CD4-positive, alpha-beta T cell treated with Interleukin-12 subunit alpha and Interleukin-12 subunit beta, for 1 hour (primary cell): Measurements from ENCODE around the gene CHST11.

ENCODE experiments used
- DNase-seq: peaks from one replicate; pipeline ENCODE4 v3.0.0-alpha.2; 2020

The CHST11 gene

DNA sequence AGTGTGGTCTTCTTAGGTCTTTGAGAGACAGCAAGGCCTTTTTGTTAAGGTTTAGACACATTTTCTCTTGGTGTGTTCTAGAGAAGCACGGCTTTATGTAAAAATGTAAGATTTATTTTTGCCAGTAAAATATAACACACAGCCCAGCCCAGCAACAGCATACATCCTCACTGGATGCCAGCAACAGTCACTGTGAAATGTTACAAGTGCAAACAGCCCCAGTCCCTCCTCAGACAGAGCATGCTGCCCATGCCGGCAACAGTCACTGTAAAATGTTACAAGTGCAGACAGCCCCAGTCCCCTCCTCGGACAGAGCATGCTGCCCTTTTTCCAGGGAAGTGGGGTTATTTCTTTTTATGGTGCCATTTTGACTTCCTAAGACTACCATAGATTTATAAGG, 207.6 kb downstream of the CHST11 start:
- no peak for DNase-seq

DNA sequence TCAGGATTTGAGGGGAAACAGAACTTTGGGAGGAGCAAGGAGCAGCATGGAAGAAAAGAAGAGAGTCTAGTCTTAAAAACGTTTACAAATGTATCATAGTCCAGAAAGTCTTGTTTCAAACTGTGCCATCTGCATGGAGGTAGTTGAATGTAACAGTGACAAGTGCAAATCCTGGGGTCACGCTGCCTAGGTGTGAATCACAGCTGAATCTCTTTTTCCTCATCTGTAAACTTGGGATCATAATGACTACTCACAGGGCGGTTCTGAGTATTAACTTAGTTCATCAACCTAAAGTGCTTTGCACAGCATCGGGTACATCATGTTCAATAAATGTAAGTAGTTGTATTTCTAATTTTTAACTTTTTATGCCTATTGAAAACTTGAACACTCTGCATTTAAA, 208.5 kb downstream of the CHST11 start:
- no peak for DNase-seq

DNA sequence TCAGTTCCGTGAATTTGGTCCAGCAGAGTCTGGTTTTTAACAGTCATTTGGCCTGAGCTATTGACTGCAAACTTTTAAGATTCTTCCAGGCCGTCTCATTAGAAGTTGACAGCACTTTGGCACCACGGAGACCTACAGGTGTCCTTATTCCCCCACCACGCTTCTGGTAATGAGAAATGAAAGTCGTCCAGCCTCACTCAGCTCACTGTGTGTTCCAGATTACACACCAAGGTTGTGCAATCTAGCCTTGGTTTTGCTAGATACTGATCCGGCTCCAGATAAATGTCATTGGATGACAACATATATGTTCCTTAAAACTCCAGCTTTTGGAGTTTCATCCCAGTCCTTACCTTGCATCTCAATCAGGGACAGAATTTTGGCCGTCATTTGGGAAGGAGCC, 210.4 kb downstream of the CHST11 start:
- DNase-seq, result no peak

DNA sequence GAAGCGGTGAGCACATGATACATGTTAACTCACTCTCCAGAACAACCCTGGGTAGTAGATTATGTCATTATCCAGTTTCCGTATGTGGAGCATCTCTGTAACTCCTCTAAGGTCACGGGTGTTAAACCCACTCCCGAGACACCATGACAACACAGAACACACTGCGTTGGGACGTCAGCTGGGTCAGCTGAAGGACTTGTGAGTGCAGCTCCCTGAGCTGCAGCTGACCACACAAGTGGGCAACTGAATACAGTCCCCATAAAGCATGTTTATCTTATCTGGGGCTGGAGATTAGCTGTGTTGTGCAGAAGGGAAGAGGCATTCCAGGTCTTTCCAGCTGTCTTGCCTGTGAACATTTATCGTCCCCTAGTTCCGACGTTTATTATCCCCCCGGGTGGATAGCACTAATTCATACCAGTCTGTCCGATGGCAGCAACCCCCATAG, 211.5 kb downstream of the CHST11 start:
- DNase-seq, result no peak

DNA sequence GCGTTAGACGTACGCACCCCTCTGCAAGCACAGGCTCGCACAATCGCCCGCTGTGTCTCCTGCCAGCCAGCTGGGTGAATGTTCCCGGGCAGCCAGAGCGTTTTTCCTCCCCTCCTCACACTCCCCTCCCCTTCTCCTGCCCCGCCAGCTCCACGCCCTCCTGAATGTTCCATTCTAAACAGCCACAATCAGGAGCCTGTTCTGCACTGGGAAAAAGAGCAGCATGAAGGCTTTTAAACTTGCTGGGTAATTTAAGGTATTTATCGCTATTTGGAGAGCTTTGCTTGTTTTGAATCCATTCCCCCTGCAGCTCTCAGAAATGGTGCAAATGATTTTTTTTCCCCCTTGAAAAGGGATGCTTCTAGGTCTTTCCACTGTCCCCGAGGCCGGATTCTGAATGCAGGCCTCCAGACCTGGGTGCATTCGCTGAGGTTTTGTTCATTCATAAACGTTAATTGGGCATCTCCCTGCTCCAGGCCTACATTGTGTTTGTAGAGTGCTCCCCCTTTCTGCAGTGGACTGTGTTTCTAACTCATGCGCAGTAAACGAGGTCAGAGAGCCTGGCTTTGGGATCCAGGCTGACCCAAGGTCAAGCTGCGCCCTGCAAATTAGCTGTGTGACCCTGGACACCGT, 212.5 kb downstream of the CHST11 start:
- no peak for DNase-seq

DNA sequence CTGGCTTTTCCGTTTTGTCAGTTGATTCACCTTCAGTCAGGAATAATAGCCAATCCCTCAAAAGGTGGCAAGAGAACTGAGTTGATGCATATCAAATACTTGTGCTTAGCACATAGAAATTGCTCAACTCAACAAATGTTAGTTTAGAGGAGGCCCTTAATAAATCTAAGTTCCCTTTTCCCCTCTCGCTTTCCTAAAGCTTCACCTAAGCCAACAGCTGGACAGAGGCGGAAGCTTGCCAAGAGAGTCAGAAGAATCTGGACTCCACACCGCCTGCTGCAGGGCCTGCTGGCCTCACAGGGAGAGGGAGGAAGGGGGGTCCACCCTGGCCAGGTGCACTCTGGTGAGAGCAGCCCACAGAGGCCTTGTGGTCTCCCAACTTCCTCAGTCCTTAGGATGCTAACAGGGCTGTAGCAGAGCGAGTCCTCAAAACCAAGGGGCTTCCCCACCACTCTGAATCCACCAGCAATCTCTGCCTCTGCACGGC, 213.1 kb downstream of the CHST11 start:
- DNase-seq, result peak; percentile 29

DNA sequence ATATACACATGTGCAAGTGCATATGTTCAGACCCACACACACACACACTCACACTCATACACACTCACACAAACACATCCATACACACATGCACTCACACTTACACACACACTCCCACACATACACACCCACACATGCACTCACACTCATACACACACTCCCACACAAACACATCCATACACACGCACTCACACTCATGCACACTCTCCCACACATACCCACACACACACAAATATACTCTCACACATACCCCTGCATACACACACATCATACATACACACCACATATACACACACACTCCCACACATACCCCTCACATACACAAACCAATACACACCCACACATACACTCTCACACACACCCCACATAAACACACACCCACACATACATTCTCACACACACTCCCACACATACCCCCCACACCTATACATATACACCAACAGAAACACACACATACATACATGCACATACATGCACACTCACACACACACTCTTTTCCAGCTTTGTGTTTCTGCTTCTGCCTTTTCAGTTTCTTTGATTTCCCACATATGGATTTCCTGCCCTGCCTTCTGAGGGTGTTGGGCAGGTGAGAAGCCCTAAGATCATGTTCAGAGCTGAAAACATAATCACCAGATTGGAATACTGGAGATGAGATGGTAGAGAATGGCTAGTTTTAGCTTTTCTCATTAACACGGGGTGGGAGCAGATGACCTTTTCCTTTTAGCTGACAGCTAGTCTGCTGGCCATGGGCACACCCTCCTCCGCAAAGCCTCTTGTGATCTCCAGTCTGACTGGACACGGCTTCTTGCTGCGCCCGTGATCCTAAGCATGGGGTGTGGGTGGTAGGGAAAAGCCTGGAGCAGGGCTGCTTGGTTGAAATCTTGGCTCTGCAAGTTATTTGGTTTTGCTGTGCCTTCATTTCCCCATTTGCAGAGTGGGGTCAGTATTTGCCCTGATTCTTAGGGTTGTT, 214.0 kb downstream of the CHST11 start:
- DNase-seq, result no peak

DNA sequence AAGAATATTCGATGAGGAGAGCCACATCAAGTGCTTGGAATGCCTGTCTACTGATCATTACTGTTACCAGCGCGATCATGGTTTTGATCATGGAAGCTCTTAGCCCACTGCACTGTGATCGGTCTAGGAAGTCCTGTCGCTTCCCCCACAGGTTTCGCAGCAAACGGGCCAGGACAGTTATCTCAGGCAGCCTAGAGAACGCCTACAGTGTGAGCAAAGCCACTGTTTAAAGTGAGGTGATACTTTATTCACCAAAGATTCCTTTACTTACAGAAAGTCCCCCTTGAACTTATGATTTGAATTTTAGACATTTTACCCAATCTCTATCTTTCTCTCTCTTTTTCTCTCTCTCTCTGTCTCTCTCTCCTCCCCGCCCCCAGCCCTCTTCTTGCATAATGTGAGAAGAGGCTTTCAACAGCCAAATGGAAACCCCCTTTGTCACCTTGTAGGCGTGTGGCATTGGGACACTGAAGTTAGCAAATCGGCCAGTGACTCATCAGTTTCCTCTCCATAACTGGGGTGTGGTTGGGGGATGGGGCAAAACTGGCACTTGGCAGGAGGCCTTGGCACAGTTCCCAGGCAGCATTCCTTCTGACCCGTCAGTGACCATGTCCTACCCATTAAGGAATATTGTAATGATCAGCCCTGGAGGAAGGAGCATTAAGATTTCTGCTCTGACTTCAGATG, 214.8 kb downstream of the CHST11 start:
- peak; percentile 77 for DNase-seq

DNA sequence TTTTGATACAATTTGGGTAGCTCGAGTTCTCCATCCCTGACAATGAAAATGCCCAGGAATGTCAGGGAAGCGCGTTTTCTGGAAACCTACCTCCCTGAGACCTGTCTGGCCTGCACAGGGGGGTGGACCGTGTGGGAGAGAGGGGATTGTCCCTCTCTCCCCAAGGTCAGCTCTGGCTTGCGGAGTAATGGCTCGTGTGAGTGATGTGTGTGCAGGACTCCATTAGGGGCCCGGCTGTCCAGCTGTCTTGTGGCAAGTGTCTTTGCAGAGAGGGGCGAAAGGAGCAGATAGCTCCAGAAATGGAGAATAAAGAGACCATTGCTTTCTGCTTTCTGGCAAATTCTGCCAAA, 215.3 kb downstream of the CHST11 start:
- DNase-seq, result no peak

DNA sequence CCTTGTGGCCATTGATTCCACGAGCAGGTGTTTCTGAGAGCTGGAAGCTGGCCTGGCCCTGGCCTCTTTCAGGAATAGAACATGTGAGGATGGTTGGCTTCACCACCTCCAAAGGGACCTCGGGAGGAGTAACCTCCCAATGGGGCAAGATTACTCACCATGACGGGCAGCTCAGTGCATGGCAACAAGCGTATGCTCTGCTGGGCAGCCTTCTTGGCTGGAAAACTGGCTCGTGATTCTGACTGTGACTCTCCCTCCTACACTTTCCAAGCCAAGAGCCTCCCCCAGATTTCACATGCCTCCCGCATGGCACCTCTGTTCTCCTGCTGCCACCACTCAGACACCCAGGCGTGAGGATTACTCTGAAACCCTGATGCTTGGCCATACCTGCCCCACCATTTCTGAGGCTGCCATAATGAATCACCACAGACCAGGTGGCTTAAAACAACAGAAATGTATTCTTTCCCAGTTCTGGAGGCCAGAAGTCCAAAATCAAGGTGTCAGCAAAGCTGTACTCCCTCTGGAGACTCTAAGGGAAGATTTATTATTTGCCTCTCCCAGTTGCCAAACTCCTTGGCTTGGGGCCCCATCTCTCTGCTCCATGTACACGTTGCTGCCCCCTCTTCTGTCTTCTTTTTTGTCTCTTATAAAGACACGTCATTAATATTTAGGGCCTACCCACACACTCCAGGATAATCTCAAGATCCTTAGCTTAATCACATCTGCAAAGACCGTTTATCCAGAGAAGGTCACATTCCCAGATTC, 215.9 kb downstream of the CHST11 start:
- DNase-seq, result no peak

DNA sequence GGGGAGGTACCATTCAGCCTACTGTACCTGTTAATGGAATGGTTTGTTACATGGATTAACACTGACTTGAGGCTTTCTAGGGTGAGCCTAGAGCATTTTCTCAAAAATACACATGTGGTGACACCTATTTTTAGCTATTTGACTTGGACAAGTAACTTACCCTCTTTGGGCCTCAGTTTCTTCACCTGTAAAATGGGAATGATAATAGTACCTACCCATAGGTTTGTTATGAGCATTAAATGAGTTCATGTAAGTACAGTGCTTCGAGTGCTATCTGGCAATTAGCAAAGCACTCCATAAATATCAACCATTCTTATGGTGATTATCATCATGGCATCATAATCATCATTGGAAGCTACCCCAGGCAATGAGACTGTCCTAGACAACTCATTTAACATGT, 216.5 kb downstream of the CHST11 start:
- DNase-seq, result no peak

DNA sequence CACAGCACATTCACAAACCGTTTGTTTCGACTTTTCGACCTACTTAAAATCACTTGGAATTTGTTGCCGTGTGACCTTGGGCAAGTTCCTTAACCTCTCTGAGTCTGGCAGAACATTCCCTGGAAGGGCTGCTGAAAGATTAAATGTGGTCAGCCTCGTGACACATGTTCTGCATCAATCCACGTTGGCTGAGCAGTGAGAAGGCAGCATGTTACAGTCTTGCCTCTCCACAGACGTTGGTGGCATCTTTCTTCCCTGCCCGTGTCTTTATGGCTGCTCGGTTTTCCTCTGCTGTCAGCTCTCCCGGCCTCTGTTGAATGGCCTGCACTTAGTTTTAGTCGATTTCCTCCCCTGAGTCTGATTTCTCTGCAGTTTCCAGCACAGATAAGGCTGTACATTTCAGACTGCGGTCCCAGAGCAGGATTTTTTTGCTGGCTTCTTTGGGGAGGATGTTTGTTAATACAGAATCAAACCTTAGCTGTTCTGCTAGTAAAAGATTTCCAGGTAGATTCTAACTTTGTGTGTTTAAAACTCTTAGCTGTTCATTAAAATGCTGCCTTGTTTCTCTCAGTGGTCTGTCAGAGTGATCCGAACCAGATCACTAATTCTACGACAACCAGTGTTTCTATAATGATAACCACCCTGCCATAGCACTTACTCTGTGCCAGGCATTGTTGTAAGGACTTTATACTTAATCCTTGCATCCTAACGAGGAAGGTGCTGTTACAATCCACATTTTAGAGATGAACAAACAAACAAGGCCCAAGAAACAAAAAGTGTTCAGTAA, 217.1 kb downstream of the CHST11 start:
- DNase-seq, result no peak

DNA sequence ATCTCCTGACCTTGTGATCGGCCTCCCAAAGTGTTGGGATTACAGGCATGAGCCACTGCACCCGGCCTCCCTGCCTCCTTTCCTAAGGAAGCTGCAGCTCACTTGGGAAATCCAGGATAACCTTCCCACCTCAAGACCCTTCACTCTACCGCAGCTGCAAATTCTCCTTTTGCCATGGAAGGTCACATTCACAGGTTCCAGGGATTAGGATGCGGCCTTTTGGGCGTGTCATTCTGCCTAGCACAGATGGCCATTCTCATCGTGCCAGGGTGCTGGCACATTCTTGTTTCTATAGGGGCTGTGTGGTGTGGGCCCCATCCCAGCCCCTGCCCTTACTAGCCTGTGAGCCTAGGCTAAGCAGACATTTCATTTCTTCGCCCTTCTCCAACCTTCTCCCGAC, 219.9 kb downstream of the CHST11 start:
- no peak for DNase-seq

DNA sequence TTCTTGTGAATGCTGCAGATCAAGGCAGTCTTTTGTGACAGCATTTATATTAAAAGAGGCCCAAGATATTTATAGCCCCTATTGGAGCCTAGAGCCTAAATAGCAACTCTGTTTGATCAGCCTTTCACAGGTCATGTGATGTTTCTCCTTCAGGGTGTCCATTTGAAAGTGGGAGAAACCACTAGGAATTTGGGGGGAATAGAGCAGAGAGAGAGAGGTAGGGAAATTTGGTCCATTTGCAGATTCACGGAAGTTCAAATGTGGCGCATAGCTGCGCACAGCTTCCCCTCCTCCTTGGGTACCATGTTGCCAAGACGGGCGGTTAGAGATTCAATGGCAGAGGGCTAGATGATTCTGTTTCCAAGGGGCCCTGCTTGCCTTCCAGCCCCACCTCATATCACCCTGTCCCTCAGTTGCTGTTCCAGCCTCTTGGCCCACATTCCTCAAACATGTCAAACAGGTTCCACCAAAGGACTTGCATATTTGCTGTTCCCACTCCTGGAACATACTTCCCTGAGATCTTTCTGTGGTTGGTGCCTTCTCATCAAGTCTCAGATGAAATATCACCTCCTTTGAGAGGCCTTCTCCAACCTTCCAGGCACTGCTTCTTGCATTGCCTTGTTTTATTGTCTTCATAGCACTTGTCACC, 220.8 kb downstream of the CHST11 start:
- no peak for DNase-seq

DNA sequence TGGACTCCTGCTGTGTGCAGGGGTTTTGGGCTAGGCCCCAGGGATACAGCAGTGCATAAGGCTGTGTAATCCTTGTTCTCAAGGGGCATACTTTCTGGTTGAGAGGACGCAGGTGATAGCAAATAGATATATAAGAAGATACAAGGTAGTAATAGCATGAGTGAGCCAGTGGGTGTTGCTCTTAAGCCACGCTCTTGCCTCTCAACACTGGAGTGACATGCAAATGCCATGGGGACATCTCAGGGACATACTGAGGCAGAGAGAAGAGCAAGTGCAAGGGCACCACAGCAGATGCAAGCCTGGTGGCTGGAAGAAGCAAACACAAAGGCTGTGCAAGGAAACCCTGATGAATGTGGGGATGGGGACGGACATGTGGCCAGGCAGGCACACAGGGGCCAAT, 223.3 kb downstream of the CHST11 start:
- peak; percentile 51 for DNase-seq

DNA sequence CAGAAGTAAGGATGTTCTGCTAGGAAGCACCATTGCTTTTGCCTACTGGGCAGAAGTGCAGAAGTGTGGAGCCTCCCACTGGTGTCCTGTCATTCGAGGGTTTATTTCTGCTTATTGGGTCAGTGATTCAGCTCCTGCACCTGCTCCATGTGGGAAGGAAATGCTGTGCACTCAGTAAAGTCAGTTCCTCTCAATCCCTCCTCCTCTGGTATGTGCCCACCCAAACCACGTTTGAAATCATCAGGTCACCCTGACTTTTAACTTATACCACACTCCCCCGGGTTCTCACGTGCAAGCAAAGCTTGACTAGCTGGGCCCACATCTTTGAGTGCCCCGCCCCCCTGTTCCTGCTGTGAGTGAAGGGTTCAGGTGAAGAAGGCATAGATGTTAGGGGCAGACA, 223.7 kb downstream of the CHST11 start:
- no peak for DNase-seq

DNA sequence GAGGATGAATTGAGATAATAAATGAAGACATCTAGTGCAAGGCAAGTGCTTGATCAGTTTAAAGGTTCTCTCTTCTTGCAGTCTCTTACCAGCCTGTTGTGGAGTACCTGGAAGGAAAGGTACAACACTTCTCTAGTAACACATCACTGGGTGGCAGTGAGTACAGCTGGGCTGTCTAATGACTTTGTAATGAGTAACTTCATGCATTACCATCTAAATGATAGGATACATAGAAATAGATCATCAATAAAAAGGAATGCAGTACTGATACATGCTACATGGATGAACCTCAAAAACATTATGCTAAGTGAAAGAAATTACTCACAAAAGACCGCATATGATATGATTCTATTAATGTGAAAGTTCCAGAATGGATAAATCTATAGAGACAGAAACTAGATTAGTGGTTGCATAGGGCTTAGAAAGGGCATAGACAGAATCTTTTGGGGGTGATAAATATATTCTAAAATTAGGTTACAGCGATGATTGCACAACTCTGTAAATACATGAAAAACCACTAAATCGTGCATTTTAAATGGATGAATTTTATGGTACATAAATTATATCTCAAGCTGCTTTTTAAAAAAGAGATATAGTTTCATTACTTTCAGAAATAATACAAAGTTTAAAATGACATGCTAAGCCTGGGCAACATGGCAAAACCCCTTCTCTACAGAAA, 224.4 kb downstream of the CHST11 start:
- no peak for DNase-seq

DNA sequence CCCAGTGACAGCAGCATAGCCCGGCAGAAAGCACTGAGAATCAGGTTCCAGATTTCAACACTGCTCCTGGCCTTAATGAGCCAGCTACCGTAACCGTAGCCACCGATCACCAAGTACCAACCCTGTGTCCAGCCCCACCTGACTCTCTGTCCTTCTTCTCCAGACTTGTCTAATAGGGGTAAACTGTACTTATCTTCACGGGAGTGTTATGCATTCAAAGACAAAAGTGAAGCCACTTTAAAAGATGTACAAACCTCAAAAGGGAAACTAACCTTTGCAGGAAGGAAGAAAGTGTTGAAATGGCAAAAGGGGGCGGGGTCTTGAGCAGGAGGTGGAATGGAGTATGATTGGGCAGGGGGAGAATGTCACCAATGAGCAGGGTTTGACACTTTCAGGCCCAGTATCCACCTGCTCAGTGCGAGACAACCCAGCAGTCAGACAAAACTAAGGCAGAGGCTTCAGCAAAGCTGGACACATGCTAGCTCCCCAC, 226.1 kb downstream of the CHST11 start:
- DNase-seq, result peak; percentile 81

DNA sequence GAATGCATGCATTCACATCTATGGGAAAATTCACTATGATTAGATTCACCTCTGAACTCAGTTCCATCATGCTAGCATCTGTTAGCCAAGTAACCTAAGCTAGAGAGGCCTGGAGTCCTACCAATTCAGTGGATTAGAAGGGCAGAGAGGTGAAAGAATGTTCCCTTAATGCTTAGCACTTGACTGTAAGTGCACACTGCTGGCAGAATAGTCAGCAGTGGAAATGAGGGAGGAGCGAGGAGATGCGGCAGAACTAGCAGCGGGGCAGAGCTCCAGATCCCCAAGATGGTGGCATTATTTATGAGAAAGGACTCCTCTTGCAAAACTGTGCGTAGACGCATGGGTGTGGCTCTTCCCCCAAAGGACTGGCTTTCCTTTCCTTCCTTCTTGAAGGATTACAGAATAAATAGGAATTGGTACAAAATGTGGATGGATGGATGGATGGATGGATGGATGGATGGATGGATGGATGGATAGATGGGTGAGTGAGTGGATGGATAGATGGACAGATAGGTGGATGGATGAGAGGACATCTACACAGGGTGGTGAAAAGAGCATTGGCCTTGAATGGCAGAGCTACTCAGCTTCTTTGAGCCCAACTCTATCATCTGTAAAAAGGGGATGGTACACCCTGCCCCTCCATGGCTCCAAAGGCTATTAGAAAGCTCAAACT, 227.2 kb downstream of the CHST11 start:
- no peak for DNase-seq

DNA sequence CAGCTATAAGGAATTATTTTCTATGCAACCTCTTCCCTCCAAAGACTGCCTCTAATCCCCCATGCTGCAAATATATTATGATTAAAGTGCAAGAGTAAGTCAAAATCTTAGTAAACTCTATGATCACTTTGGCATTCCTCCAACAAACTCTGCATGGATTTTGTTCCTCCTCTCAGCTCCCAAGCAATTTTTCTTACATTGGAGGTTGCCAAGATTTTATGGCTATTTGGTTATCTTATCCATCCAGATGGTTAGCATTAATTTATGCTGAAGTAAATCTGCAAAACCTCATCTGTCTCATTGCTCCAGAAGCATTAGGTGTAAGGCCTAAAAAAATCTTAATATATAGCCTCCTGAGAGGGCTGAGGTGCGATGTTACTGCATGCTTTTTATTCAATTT, 228.1 kb downstream of the CHST11 start:
- no peak for DNase-seq
